Mammary epithelial cell (primary cell): ENCODE results near the gene CD3E.

Source experiments
- CTCF ChIP-seq, 2 donors: IDR thresholded peaks in 1 of 2; conservative IDR thresholded peaks in 1 of 2; 2 replicates each; pipeline ENCODE4 v1.5.1; 2011 to 2012; ENCODE audit warnings: inconsistent platforms in 2 of 2, low read length in 2 of 2, mild to moderate bottlenecking in 2 of 2, control low read depth in 1 of 2, low read depth in 1 of 2; ENCODE audit not compliant: insufficient read depth in 1 of 2; ENCODE audit errors: extremely low read depth in 1 of 2
- EZH2 ChIP-seq: IDR thresholded peaks from 2 replicates; pipeline ENCODE4 v1.6.1; 2012; ENCODE audit warnings: low read length, inconsistent platforms, borderline replicate concordance

GRCh38 chr11:118341261-118341660 lies 36.7 kb downstream of the CD3E start:
- TF ChIP-seq CTCF (conservative IDR thresholded peaks at IDR 0.05 in 1 of 2, IDR thresholded peaks at IDR 0.05 in 1 of 2; ENCODE audit: extremely low read depth in 1 of 2, insufficient read depth in 1 of 2, low read depth in 1 of 2, low read length in 2 of 2) = no peak
- no peak for TF ChIP-seq EZH2
